ENCODE data around the gene GNA12.

GRCh38 chr7:2866601-2867000 is 22.5 kb upstream of the GNA12 start:
- TF ChIP-seq CTCF (IDR thresholded peaks at IDR 0.05; ENCODE audit: low read depth, low read length, poor library complexity, severe bottlenecking) (no peak), EZH2phosphoT487 (IDR thresholded peaks at IDR 0.05; ENCODE audit: borderline replicate concordance, low read length) (no peak)
